NCI-H2107 treated with DMSO at 0.1 percent for 48 hours (cell line): ENCODE data around the gene PROX2.

ENCODE experiments used
- DNase-seq: peaks from one replicate; lab custom pipeline; 2025; ENCODE audit not compliant: unreplicated experiment; lab: John Stamatoyannopoulos, UW

Gene PROX2

DNA sequence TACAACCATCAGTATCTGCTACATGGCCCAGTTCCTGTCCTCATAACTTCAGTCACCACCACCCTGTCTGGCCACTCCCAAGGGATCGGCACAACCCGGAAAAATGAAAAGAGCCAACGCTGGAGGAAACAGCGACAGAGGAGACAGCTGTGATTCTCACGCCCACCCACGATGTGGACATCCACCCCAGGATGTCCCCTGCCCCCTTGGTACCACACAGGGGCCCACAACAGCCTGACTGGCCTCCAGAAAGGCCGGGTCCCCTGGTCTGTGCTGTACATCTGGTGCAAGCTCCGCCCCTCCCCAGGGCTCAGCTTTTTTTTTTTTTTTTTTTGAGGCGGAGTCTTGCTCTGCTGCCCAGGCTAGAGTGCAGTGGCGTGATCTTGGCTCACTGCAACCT, 34.6 kb upstream of the PROX2 start:
- DNase-seq = no peak

GRCh38 chr14:74909911-74910310, 34.0 kb upstream of the PROX2 start:
- DNase-seq = no peak

DNA sequence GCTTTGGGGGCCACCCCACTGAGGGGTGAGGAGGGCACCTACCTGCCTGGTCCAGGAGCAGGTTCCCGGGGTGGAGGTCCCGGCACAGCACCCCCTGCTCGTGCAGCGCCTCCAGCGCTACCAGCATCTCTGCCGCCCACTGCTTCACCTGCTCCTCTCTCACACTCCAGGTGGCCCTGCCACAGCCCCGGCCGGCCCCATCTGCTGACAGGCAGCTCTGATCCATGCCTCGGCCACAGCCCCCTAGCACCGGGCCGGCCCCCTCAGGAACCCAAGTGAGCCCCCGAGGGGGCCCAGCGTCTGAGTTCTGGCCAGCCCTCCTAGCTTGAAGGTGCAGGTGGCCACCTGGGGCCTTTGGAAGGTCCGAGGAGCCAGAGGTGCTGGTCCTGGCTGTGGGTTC, 33.6 kb upstream of the PROX2 start:
- no peak for DNase-seq

DNA sequence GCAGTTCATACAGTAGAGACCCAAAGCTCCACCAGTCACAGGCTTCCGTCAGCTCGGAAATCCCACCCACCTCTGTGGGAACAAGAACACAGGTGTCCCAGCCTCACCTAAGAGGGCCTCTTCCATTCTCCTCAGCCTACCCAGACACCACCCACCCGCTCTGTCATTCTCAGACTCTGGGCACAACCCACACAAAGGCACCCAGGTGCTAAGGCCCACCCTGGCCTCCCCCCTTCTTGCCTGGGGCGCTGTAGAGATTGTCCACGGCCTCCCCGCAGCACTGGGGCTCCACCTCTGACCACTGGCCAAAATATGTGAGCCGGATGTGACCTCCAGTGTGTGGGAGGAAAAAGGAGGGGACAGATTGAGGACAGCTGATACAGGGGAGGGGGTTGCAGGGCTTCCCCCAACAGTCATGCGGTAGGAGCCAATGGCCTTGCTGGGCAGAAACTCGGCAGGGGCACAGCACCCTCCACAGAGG, 33.0 kb upstream of the PROX2 start:
- DNase-seq = no peak

GRCh38 chr14:74907744-74908143, 31.8 kb upstream of the PROX2 start:
- no peak for DNase-seq

DNA sequence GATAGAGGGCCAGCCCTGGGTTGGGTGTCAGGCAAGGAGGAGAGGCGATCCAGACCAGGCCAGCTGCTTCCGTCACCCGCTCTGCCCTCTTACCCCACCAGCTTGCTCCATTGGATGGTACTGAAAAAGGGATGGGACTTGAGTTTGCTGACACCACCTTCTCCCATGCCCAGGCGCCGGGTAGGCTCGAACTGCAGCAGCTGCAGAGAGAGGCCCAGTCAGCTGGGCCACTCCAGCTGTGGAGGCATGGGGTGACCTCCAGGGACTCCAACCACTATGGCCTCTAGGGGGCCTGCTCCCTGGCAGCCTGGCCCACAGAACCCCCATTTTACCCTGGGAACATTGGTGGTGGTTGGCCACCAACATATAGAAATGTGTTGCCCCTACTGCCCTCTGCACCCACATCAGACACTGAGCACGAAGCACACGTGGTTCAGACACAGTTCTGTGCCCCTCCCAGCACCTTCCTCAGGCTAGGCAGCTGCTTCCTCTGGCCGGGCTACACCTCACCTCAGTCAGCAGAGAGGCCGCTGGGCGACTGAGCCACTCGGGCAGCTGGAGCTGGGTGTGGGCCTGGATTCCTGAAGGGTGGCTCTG, 31.1 kb upstream of the PROX2 start:
- DNase-seq = no peak

DNA sequence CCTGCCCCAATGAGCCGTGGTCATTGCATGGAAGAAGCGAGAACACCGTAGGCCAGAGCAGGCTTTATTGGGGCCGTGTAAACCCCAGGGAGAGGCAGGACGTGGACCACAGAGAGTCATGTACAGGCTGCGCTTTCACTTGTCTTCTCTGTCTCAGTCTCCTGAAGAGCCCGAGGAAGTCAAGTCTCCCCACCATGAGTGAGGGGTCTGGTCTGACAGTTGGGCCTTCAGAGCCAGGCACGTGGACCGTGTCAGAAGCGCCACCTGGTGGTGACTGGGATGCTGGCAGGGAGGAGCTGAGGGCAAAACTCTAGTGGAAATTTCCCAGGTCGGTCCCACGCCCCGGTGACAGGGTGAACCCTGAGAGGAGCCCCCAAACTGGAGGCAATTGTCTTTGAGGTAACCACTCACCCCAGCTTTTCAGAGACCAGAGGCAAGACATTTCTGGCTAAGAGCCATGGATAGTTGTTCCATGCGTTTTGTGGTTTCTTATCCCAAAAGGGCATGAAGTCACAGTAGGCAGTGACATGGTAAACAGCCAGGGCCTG, 29.7 kb upstream of the PROX2 start:
- peak; percentile 28 for DNase-seq

DNA sequence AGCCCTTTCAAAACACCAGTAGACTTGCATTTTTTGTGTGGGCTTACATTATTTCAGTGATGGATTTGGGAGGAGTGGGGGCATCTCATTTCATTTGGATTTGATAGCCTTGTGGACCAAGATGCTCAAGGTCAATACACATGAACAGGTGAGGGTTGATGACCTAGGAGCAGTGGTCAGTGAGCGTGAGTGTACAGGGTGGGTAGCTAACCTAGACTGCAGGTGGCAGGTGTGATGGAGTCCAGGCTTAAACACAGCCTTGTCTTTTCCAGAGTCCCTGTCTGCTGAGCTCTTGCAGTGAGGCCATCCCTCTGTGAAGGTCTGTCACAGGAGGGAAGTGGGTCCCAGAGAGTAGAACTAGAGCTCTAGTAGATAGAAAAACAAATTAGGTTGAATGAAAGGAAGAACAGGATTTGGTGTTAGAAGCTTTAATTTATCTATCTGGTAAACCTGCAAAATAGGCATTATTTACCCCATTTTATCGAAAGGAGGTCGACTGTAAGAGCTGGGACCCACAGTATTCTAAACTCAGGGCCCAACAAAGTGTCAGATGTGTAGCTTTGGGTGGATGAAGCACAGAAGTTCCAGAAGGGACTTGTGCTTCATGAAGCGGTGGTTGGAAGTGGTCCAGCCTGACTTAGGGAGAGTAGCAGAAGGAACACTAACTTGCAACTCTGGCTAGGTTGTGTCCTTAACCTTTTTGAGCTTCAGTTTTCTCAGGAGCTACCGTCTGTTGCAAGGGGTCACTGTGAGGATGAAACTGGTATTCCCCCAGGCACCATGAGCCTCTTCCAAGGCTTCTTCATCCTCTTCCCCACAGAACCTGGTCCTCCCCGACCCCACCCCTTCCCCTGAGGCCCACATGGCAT, 28.9 kb upstream of the PROX2 start:
- no peak for DNase-seq

- DNase-seq = no peak
These were observed 27.2 kb upstream of the PROX2 start for GRCh38 chr14:74902941-74903705.

GRCh38 chr14:74898694-74899093, 22.7 kb upstream of the PROX2 start:
- no peak for DNase-seq

DNA sequence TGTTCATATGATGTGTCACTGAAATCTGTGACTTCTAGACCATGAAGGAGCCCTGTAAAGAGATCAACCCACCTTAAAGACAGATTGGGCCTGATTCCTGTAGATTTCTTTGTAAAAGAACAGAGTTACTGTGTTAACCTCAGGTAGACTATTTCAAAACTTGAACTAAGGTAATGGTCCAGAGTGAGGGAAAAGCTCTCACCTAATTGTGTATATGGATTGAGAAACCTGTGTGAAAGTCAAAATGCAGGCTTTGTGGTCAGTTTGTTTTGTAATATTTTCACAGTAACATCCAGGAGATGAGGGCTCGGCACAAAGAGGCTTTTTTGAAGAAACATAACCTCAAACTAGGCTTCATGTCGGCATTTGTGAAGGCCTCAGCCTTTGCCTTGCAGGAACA, 22.1 kb upstream of the PROX2 start:
- DNase-seq = no peak

- no peak for DNase-seq
These were observed 21.7 kb upstream of the PROX2 start for GRCh38 chr14:74897642-74898041.

GRCh38 chr14:74896400-74896799, 20.5 kb upstream of the PROX2 start:
- no peak for DNase-seq

DNA sequence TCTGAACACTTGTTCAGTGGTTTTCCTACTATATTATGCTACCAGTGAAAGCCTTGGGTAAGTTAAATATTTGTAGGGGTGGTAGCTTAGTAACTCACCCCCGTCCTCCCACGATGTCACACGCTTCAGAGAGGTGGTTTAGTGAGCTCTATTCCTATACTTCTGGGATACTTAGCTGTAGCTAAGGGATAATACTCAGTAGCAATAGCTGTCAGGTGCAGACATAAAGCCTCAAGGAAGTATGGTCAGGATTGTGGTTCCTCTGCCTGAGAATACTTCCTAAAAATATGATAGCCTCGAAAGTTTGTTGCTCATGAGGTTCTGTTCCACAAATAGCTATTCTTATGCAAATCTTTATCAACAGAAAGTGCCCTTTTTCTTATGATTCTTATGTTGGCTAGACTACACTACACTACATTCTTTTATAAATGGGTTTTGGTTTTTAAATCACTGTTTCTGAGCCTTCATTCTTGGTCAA, 17.7 kb upstream of the PROX2 start:
- DNase-seq = no peak

DNA sequence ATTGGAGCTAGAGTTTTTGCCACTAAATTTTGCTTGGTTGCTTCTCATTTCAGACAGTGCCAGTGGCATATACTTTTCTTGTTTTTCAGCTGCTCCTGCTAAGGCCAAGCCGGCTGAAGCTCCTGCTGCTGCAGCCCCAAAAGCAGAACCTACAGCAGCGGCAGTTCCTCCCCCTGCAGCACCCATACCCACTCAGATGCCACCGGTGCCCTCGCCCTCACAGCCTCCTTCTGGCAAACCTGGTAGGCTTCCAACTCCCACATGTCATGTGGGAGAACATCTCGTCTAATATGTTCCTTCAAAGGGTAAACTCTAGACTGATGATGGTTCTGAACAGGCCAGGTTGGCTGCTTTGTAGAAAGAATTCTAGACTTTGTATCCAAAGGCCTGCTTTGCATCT, 16.8 kb upstream of the PROX2 start:
- no peak for DNase-seq

GRCh38 chr14:74891870-74892269, 15.9 kb upstream of the PROX2 start:
- DNase-seq = no peak

DNA sequence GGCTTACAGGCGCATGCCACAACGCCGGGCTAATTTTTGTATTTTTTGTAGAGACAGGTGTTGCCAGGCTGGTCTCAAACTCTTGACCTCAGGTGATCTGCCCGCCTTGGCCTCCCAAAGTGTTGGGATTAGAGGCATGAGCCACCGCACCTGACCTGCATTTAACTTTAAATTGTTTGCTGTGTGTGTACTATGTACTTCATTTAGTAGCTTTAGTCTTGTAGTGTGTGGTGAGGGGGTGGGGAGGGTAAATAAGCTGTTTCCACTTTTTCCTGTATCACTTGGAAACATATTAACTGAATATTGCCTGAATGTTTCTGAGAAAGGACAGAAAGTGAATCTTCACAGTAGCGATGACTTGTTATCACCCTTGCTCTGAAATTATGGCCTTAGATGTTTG, 14.3 kb upstream of the PROX2 start:
- no peak for DNase-seq

DNA sequence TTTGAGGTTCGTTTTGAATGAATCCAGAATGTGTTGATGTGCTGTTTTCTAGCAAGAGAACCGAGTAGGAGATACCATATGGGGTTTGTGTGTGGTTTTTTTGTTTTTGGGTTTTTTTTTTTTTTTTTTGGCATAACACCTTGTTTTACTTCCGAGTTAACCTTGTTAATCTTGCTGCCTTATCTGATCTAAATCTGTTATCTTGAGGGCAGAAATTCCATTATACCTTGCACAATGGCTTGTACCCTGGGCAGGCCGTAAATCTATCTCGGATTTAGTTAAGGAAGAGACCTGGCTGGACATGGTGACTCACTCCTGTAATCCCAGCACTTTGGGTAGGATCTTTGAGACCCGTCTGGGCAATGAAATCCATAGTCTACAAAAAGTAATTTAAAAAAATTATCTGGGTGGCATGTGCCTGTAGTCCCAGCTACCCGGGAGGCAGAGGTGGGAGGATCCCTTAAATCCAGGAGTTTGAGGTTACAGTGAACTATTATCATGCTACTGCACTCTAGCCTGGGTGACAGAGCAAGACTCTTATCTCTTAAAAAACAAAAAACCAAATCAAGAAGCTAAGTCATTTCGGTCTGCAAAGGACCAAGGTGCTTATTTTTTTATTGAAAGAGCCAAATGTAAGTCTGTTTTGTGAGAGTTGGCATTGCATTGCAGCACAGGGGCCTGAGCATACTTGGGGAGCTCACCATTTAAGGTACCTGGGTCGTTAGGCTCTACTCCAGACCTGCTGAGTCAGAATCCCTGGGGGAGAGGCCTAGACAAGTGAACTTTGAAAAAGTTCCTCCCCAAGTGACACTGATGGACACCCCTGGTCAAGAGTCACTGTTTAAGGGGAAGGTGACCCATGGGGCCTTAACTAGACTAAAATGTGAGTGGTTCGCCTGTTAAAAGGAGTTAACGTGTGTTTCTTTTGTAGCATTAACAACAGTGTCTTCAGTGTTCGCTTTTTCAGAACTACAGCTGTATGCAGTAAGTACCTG, 12.5 kb upstream of the PROX2 start:
- no peak for DNase-seq

DNA sequence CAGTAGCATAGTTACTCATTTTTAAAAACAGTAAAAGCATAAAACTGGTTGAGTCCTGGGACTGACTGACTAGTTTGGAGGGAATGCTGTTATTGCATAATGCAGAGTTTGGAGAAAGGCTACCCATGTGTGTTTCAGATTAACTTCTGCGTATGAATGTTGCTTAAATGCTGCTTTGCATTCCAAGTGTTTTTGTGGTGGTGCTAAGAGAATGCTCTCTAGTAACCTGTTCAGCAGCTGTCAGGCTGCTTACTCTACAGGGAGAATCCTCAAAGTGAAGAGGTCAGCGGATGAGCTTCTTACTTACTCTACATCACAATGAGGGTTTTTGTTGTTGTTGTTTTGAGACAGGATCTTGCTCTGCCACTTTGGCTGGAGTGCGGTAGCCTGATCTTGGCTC, 10.1 kb upstream of the PROX2 start:
- no peak for DNase-seq
